Keratinocyte (primary cell): Measurements from ENCODE around the gene EHHADH.

Experiments used
- EZH2 ChIP-seq: IDR thresholded peaks from one replicate; pipeline ENCODE4 v1.6.1; 2012; ENCODE audit warnings: inconsistent platforms, mild to moderate bottlenecking, low read length, moderate library complexity
- TF ChIP-seq, protein P1 (sequence below), 3 experiments: IDR thresholded peaks in 1 of 3; conservative IDR thresholded peaks in 1 of 3; optimal IDR thresholded peaks in 1 of 3; 2 replicates in 2 of 3; 3 replicates in 1 of 3; pipeline versions ENCODE3 to v1.5.1; 2011; ENCODE audit warnings: low read length in 3 of 3, mild to moderate bottlenecking in 3 of 3, moderate library complexity in 2 of 3, control low read depth in 1 of 3, inconsistent platforms in 1 of 3; ENCODE audit not compliant: insufficient read depth in 2 of 3; ENCODE audit errors: extremely low read depth in 1 of 3

DNA sequence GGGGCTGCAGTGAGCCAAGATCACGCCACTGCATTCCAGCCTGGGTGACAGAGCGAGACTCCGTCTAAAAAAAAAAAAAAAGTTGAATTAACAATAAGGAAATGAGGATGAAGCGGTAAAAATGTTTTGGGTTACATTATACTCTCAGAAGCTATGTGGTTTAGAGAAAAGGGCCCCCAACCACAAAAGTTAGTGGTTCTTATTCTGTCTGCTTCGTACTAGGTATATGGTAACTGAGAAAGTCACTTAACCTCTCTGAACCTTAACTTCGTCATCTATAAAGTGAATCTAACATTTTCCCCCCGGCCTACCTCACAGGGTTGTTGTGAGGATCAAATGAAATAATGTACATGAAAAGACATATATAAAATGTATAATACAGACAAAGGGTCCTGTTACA lies 38.4 kb upstream of the EHHADH start:
- TF ChIP-seq, protein P1, sequence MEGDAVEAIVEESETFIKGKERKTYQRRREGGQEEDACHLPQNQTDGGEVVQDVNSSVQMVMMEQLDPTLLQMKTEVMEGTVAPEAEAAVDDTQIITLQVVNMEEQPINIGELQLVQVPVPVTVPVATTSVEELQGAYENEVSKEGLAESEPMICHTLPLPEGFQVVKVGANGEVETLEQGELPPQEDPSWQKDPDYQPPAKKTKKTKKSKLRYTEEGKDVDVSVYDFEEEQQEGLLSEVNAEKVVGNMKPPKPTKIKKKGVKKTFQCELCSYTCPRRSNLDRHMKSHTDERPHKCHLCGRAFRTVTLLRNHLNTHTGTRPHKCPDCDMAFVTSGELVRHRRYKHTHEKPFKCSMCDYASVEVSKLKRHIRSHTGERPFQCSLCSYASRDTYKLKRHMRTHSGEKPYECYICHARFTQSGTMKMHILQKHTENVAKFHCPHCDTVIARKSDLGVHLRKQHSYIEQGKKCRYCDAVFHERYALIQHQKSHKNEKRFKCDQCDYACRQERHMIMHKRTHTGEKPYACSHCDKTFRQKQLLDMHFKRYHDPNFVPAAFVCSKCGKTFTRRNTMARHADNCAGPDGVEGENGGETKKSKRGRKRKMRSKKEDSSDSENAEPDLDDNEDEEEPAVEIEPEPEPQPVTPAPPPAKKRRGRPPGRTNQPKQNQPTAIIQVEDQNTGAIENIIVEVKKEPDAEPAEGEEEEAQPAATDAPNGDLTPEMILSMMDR (optimal IDR thresholded peaks at IDR 0.05 in 1 of 3, IDR thresholded peaks at IDR 0.05 in 1 of 3, conservative IDR thresholded peaks at IDR 0.05 in 1 of 3; ENCODE audit: extremely low read depth in 1 of 3, insufficient read depth in 2 of 3, low read length in 3 of 3): no peak
- no peak for TF ChIP-seq EZH2
